MG63 (cell line): ENCODE measurements around the gene PHF20. TPM values are rescaled to one million over a fixed set of nuclear protein-coding genes. Genes with fewer than 3 reads are reported as not detected.
"Not testable (repeated sequence)": the region's sequence is repeated elsewhere in the genome, so short reads cannot be mapped to it uniquely, and the experiment has no call there.

Experiments
- DNase-seq: peaks from one replicate; pipeline ENCODE4 v3.0.0-alpha.2; 2020
- H3K27me3 ChIP-seq: fragments of 250-450 bp; sonication (Bioruptor Pico); 2 replicates; pipeline ENCODE4 v1.5.1; 2020; ENCODE audit warnings: mild to moderate bottlenecking, moderate library complexity
- H3K36me3 ChIP-seq: fragments of 250-450 bp; sonication (Bioruptor Pico); 2 replicates; pipeline ENCODE4 v1.5.1; 2020; ENCODE audit warnings: mild to moderate bottlenecking, moderate library complexity
- H3K4me3 ChIP-seq: fragments of 250-450 bp; sonication (Bioruptor Pico); 2 replicates; pipeline ENCODE4 v1.5.1; 2020; ENCODE audit warnings: mild to moderate bottlenecking, moderate library complexity
- H3K9me3 ChIP-seq: fragments of 250-450 bp; sonication (Bioruptor Pico); 2 replicates; pipeline ENCODE4 v1.5.1; 2020; ENCODE audit warnings: mild to moderate bottlenecking, moderate library complexity
- total RNA-seq: library from RNA; depleted of rRNA; stranded (reverse); fragments of >200 nt; shearing (Covaris generic); gene quantifications from 2 replicates; pipeline ENCODE4 v1.2.3, GENCODE V29; 2014; ENCODE audit warnings: low replicate concordance

PHF20 gene
- total RNA-seq, 1 experiment from 2014 or later, result 57.7 TPM

GRCh38 chr20:35845561-35845960 lies 73.7 kb downstream of the PHF20 start:
- H3K9me3 ChIP-seq, result peaks cover 27% of the 10 kb centered on the region
- H3K36me3 ChIP-seq, result peaks cover 83% of the 10 kb centered on the region
- H3K27me3 ChIP-seq, result no peaks in the 10 kb centered on the region
- H3K4me3 ChIP-seq, result no peak overlapping the region
- DNase-seq, result no peak

- Histone ChIP-seq H3K4me3 (no peak overlapping the region), H3K9me3 (no peaks in the 10 kb centered on the region), H3K27me3 (no peaks in the 10 kb centered on the region), H3K36me3 (peaks cover 69% of the 10 kb centered on the region)
- peak; percentile 72 for DNase-seq
These were observed 77.9 kb downstream of the PHF20 start for GRCh38 chr20:35849706-35850105.

DNA sequence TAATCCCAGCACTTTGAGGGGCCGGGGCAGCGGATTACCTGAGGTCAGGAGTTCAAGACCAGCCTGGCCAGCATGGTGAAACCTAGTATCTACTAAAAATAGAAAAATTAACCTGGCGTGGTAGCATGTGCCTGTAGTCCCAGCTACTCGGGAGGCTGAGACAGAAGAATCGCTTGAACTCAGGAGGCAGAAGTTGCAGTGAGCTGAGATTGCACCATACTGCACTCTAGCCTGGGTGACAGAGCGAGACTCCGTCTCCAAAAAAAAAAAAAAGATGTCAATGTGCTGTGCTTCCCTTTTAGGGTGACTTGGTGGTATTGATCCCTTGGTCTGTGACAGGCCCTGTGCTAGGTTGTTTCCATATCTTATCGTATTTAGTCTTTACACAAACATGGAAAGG lies 79.8 kb downstream of the PHF20 start:
- not testable (repeated sequence) for DNase-seq, H3K9me3 ChIP-seq, H3K27me3 ChIP-seq, H3K4me3 ChIP-seq
- peaks cover 62% of the 10 kb centered on the region for H3K36me3 ChIP-seq

DNA sequence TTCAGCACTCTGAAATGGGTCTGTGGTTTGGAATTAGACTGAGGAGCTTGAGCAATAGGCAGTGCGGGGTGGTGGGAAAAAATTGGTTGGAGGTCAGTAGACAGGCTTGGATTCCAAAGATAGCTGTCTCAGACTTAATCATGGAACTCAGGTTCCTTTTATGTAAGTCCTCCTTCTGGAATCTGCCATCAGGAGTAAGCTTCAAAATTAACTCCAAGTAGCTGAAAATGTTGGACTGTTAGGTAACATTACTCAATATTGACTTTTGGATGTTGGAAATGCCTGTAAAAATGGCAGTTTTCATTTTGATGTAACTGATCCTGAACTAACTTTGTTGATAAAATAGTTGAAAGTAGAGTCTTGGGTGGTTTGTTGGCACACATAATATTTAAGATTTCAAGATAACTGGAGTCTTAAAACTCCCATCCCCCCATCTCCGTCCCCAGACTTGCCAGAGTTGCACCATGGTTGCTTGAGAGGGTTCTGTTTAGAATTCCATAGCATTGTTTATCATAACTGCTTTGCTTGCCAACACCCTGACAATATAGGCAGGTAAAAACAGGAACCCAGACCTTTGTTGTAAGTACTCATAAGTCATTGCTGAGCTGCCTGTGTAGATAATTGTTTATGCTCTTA lies 83.0 kb downstream of the PHF20 start:
- no peak for DNase-seq
- Histone ChIP-seq H3K36me3 (peaks cover 47% of the 10 kb centered on the region), H3K9me3 (no peaks in the 10 kb centered on the region), H3K27me3 (no peaks in the 10 kb centered on the region), H3K4me3 (no peak overlapping the region)

DNA sequence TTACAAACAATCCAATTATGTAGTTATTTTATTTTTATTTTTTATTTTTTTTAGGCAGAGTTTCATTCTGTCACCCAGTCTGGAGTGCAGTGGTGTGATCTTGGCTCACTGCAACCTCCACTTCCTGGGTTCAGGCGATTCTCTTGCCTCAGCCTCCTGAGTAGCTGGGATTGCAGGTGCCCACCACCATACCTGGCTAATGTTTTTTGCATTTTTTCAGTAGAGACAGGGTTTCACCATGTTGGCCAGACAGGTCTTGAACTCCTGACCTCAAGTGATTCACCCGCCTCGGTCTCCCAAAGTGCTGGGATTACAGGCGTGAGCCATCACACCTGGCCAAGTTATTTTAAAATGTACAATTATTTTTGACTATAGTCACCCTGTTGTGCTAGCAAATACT lies 83.8 kb downstream of the PHF20 start:
- H3K36me3 ChIP-seq, result peaks cover 49% of the 10 kb centered on the region
- not testable (repeated sequence) for H3K27me3 ChIP-seq, H3K9me3 ChIP-seq

DNA sequence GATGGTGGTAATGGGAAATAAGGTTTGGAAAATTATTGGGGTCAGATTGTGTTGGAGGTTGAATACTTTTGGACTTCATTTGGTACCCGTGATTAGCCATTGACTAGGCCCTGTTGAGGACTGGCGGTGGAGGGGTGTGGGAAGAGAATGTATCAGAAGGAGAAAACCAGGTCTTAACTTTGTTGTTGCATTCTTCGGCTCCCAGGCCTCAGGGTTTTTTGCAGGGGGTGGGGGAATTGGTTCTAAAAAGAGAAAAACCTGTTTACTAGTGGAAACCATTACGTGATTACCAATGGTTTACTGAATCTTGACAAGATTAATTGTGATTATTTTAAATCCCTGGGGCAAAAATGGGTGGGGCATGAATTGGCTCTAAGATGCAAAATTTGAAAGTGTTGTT lies 85.1 kb downstream of the PHF20 start:
- DNase-seq, result no peak
- H3K36me3 ChIP-seq, result peaks cover 49% of the 10 kb centered on the region
- H3K9me3 ChIP-seq, result no peaks in the 10 kb centered on the region
- no peaks in the 10 kb centered on the region for H3K27me3 ChIP-seq
- H3K4me3 ChIP-seq, result no peak overlapping the region

More for the DNA sequence above, 83.8 kb downstream of the PHF20 start:
- not testable (repeated sequence) for DNase-seq, H3K4me3 ChIP-seq

DNA sequence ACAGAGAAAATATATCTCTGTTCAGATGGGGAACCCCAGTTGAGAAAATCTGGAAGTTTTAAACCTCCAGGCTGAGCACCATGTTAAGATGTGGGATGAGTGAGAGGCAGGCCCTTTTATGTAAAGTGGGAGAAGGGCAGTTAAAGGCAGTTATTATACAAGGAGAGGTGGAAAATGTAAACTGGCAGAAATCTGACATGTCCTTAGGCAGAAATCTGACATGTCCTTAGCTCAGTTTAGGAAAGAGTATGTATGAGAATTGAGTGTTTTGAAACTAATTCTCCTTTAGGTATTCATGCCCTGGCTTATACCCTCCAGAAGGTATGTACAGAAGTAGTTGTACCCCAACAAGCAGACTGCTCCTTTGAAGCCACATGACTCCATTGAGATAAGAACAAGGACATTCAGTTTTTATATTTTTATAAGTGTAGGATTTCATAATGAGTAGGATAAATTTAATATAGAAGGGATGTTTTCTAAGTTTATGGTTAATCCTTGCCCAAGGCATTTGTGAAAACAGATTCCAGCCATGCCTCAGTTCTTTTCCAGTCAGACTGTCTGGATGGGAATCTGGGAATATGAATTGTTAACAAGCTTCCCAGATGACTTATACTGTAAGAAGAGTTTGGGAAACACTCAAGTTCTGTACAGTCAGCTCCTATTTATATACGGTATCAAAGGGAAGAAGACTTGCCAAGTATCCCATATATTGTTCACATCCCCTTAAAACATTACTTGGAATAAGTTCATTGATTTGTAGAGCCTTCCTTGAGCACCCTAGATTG lies 94.8 kb downstream of the PHF20 start:
- Histone ChIP-seq H3K9me3 (no peaks in the 10 kb centered on the region), H3K4me3 (no peak overlapping the region), H3K27me3 (no peaks in the 10 kb centered on the region), H3K36me3 (peaks cover 54% of the 10 kb centered on the region)
- no peak for DNase-seq

GRCh38 chr20:35870541-35871258 lies 98.9 kb downstream of the PHF20 start:
- H3K36me3 ChIP-seq, result peaks cover 35% of the 10 kb centered on the region
- H3K4me3 ChIP-seq, result peak overlapping the region; percentile 28
- DNase-seq, result no peak
- no peaks in the 10 kb centered on the region for H3K27me3 ChIP-seq
- H3K9me3 ChIP-seq, result no peaks in the 10 kb centered on the region

DNA sequence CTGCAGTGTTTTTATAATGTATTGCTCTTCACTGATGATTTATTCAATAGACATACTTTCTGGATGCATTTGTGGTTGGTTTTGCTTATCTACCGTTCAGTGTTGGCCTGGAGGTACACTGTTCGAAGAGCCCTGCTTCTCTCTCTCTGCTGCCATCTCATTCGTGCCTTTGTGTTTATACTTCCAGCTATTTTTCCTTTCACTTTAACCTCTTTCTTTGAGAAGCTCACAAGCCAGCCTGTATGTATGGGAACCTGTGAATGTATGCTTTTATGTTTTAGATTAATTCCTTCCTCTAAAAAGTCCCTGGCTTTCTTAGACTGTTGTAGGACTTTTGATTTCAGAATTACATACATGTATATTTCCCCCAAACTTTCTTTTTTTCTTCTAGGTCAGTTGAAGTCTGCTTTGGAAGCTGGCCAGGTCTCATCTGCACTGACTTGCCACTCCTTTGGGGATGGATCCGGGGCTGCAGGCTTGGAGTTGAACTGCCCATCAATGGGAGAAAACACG lies 99.5 kb downstream of the PHF20 start:
- DNase-seq, result peak; percentile 73
- Histone ChIP-seq H3K4me3 (peak overlapping the region; percentile 28), H3K36me3 (peaks cover 33% of the 10 kb centered on the region), H3K27me3 (no peaks in the 10 kb centered on the region), H3K9me3 (no peaks in the 10 kb centered on the region)

GRCh38 chr20:35876033-35876320 lies 104.2 kb downstream of the PHF20 start:
- no peak for DNase-seq
- H3K36me3 ChIP-seq, result peaks cover 43% of the 10 kb centered on the region
- H3K27me3 ChIP-seq, result no peaks in the 10 kb centered on the region
- H3K9me3 ChIP-seq, result no peaks in the 10 kb centered on the region
- H3K4me3 ChIP-seq, result no peak overlapping the region

DNA sequence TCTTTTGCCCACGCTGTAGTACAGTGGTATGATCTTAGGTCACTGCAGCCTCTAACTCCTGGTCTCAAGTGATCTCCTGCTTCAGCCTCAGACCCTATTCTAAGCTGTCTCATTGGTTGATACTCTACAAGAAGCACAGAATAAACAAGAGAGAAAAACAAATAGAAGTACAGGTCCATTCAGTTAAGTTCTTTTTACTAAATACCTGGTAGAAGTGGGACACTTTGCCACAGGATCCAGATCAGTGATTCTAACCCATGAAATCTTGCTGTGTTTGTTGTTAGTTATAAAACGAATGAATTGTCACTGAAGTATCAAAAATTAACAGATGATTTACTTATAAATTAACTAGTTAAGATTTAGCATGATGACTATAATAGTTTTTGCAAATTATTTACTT lies 105.8 kb downstream of the PHF20 start:
- H3K4me3 ChIP-seq, result no peak overlapping the region
- H3K9me3 ChIP-seq, result no peaks in the 10 kb centered on the region
- no peak for DNase-seq
- H3K27me3 ChIP-seq, result no peaks in the 10 kb centered on the region
- H3K36me3 ChIP-seq, result peaks cover 41% of the 10 kb centered on the region

- DNase-seq, result no peak
- Histone ChIP-seq H3K9me3 (no peaks in the 10 kb centered on the region), H3K27me3 (no peaks in the 10 kb centered on the region), H3K4me3 (no peak overlapping the region), H3K36me3 (peaks cover 44% of the 10 kb centered on the region)
These were observed 106.4 kb downstream of the PHF20 start for GRCh38 chr20:35878113-35878625.

- Histone ChIP-seq H3K4me3 (no peak overlapping the region), H3K36me3 (peaks cover 41% of the 10 kb centered on the region), H3K9me3 (no peaks in the 10 kb centered on the region), H3K27me3 (no peaks in the 10 kb centered on the region)
- no peak for DNase-seq
These were observed 109.9 kb downstream of the PHF20 start for GRCh38 chr20:35881676-35882075.

GRCh38 chr20:35882427-35883161 lies 110.8 kb downstream of the PHF20 start:
- H3K27me3 ChIP-seq, H3K9me3 ChIP-seq, H3K4me3 ChIP-seq: not testable (repeated sequence)
- peaks cover 49% of the 10 kb centered on the region for H3K36me3 ChIP-seq
- peak; percentile 87 for DNase-seq

- DNase-seq, result no peak
- Histone ChIP-seq H3K9me3 (no peaks in the 10 kb centered on the region), H3K36me3 (peaks cover 42% of the 10 kb centered on the region), H3K27me3 (no peaks in the 10 kb centered on the region), H3K4me3 (no peak overlapping the region)
These were observed 111.5 kb downstream of the PHF20 start for GRCh38 chr20:35883336-35883777.

- no peak overlapping the region for H3K4me3 ChIP-seq
- no peaks in the 10 kb centered on the region for H3K27me3 ChIP-seq
- peaks cover 37% of the 10 kb centered on the region for H3K36me3 ChIP-seq
- DNase-seq, result peak; percentile 98
- H3K9me3 ChIP-seq, result no peaks in the 10 kb centered on the region
These were observed 112.1 kb downstream of the PHF20 start for GRCh38 chr20:35883778-35884540.
